Mucosa of stomach (tissue), 1 donor: ENCODE data around the gene RASGRP3.

Source experiments
- H3K27me3 ChIP-seq: one replicate; pipeline ENCODE4 v1.7.0; 2013; ENCODE audit warnings: mild to moderate bottlenecking, low read length; ENCODE audit not compliant: control insufficient read depth, insufficient read depth
- H3K36me3 ChIP-seq: one replicate; pipeline ENCODE4 v1.7.0; 2013; ENCODE audit warnings: low read length; ENCODE audit not compliant: control insufficient read depth, insufficient read depth
- H3K4me1 ChIP-seq: one replicate; pipeline ENCODE4 v1.7.0; 2013; ENCODE audit warnings: mild to moderate bottlenecking, low read length; ENCODE audit not compliant: control insufficient read depth, insufficient read depth
- H3K4me3 ChIP-seq: one replicate; pipeline ENCODE4 v1.7.0; 2013; ENCODE audit warnings: low read length
- H3K9ac ChIP-seq: one replicate; pipeline ENCODE4 v1.7.0; 2013; ENCODE audit warnings: mild to moderate bottlenecking, low read length, moderate library complexity
- H3K9me3 ChIP-seq: one replicate; pipeline ENCODE4 v1.7.0; 2013; ENCODE audit warnings: mild to moderate bottlenecking, low read length, moderate library complexity; ENCODE audit not compliant: control insufficient read depth
- donor health status: Pancreatic carcinoma.

Gene RASGRP3

GRCh38 chr2:33498291-33498956 lies 22.0 kb downstream of the RASGRP3 start:
- H3K4me3 ChIP-seq = no peak overlapping the region
- H3K4me1 ChIP-seq = no peaks in the 10 kb centered on the region
- H3K9ac ChIP-seq = no peak overlapping the region

GRCh38 chr2:33500177-33500576 lies 23.7 kb downstream of the RASGRP3 start:
- H3K27me3 ChIP-seq = no peaks in the 10 kb centered on the region
- no peaks in the 10 kb centered on the region for H3K36me3 ChIP-seq
- H3K4me1 ChIP-seq = no peaks in the 10 kb centered on the region
- no peaks in the 10 kb centered on the region for H3K9me3 ChIP-seq
- H3K9ac ChIP-seq = no peak overlapping the region
- H3K4me3 ChIP-seq = no peak overlapping the region

More at GRCh38 chr2:33498291-33498956, 22.0 kb downstream of the RASGRP3 start:
- Histone ChIP-seq H3K9me3 (no peaks in the 10 kb centered on the region), H3K27me3 (no peaks in the 10 kb centered on the region), H3K36me3 (no peaks in the 10 kb centered on the region)

- Histone ChIP-seq H3K4me1 (no peaks in the 10 kb centered on the region), H3K9me3 (no peaks in the 10 kb centered on the region), H3K4me3 (no peak overlapping the region), H3K9ac (no peak overlapping the region), H3K36me3 (no peaks in the 10 kb centered on the region), H3K27me3 (no peaks in the 10 kb centered on the region)
Observed at GRCh38 chr2:33502025-33502424, 25.6 kb downstream of the RASGRP3 start.

GRCh38 chr2:33503002-33503401 lies 26.6 kb downstream of the RASGRP3 start:
- no peaks in the 10 kb centered on the region for H3K4me1 ChIP-seq
- H3K9ac ChIP-seq = no peak overlapping the region
- H3K9me3 ChIP-seq = no peaks in the 10 kb centered on the region
- H3K36me3 ChIP-seq = no peaks in the 10 kb centered on the region
- no peak overlapping the region for H3K4me3 ChIP-seq
- no peaks in the 10 kb centered on the region for H3K27me3 ChIP-seq

- Histone ChIP-seq H3K36me3 (no peaks in the 10 kb centered on the region), H3K9ac (no peak overlapping the region), H3K27me3 (no peaks in the 10 kb centered on the region), H3K4me3 (no peak overlapping the region), H3K9me3 (no peaks in the 10 kb centered on the region), H3K4me1 (no peaks in the 10 kb centered on the region)
Observed at GRCh38 chr2:33505966-33506365, 29.5 kb downstream of the RASGRP3 start.

- Histone ChIP-seq H3K4me1 (no peaks in the 10 kb centered on the region), H3K9ac (no peak overlapping the region), H3K36me3 (no peaks in the 10 kb centered on the region), H3K4me3 (no peak overlapping the region), H3K9me3 (no peaks in the 10 kb centered on the region), H3K27me3 (no peaks in the 10 kb centered on the region)
Observed at GRCh38 chr2:33509908-33510585, 33.6 kb downstream of the RASGRP3 start.

- H3K9ac ChIP-seq = no peak overlapping the region
- H3K36me3 ChIP-seq = no peaks in the 10 kb centered on the region
- H3K9me3 ChIP-seq = no peaks in the 10 kb centered on the region
- no peaks in the 10 kb centered on the region for H3K27me3 ChIP-seq
- H3K4me3 ChIP-seq = no peak overlapping the region
- no peaks in the 10 kb centered on the region for H3K4me1 ChIP-seq
Observed at GRCh38 chr2:33510586-33510968, 34.1 kb downstream of the RASGRP3 start.

- no peak overlapping the region for H3K9ac ChIP-seq
Observed at GRCh38 chr2:33511141-33511540, 34.7 kb downstream of the RASGRP3 start.

GRCh38 chr2:33512112-33512511 lies 35.7 kb downstream of the RASGRP3 start:
- no peaks in the 10 kb centered on the region for H3K27me3 ChIP-seq
- H3K4me1 ChIP-seq = no peaks in the 10 kb centered on the region
- H3K36me3 ChIP-seq = no peaks in the 10 kb centered on the region
- H3K9me3 ChIP-seq = no peaks in the 10 kb centered on the region
- H3K9ac ChIP-seq = no peak overlapping the region
- H3K4me3 ChIP-seq = no peak overlapping the region

More at GRCh38 chr2:33511141-33511540, 34.7 kb downstream of the RASGRP3 start:
- H3K4me1 ChIP-seq = no peaks in the 10 kb centered on the region
- H3K4me3 ChIP-seq = no peak overlapping the region
- H3K27me3 ChIP-seq = no peaks in the 10 kb centered on the region
- no peaks in the 10 kb centered on the region for H3K9me3 ChIP-seq
- H3K36me3 ChIP-seq = no peaks in the 10 kb centered on the region

GRCh38 chr2:33513480-33513879 lies 37.0 kb downstream of the RASGRP3 start:
- Histone ChIP-seq H3K27me3 (no peaks in the 10 kb centered on the region), H3K4me1 (no peaks in the 10 kb centered on the region), H3K9me3 (no peaks in the 10 kb centered on the region), H3K9ac (no peak overlapping the region), H3K36me3 (no peaks in the 10 kb centered on the region), H3K4me3 (no peak overlapping the region)

GRCh38 chr2:33516456-33516995 lies 40.1 kb downstream of the RASGRP3 start:
- Histone ChIP-seq H3K9ac (no peak overlapping the region), H3K4me3 (no peak overlapping the region), H3K9me3 (no peaks in the 10 kb centered on the region), H3K36me3 (no peaks in the 10 kb centered on the region), H3K27me3 (no peaks in the 10 kb centered on the region), H3K4me1 (no peaks in the 10 kb centered on the region)

GRCh38 chr2:33518200-33518599 lies 41.8 kb downstream of the RASGRP3 start:
- Histone ChIP-seq H3K4me3 (no peak overlapping the region), H3K27me3 (no peaks in the 10 kb centered on the region), H3K9ac (no peak overlapping the region), H3K36me3 (no peaks in the 10 kb centered on the region), H3K4me1 (no peaks in the 10 kb centered on the region), H3K9me3 (no peaks in the 10 kb centered on the region)
